ENCODE measurements around the gene NR2E1.
A peak's percentile ranks its signal among the peaks of the same experiment; 100 is the strongest.

Gene NR2E1

DNA sequence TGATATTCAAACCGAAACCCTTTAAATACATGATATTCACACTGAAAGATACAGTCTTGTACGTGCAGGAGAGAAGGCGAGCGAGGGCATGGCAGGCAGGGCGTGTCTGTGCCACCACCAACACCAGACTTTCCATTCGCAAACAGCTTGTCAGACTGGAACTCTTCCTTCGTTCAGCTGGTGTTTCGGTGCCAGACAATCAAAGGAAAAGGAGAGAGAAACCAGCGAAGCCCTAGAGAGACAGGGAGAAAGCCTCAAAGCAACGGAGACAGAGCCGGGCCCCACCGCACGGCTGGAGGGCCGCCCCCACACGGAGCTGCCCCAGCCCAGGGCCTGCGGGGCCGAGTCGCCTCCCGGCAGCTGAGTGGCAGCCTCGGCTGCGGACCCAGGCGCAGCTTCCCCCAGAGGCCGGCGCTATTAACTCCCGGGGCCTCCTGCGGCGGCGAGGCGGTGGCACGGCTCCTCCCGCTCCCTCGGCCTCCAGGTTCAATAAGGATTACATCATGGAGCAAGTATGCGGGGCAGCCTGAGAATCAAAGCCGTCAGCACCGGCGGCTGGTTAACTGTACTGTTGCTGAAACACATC lies 32.1 kb upstream of the NR2E1 start:
- Histone ChIP-seq H3K9me3 (no peaks in the 10 kb centered on the region), H3K36me3 (no peaks in the 10 kb centered on the region), H3K4me3 (peak overlapping the region; percentile 45 to 56), H3K27ac (peak overlapping the region; percentile 55 to 61), H3K4me1 (peaks cover 0 to 11% (median 9%) of the 10 kb centered on the region in 4 donors), H3K27me3 (peaks cover 0 to 7% of the 10 kb centered on the region in 2 donors)
- intact Hi-C loops (cut with DNase I; ENCODE audit: low total_unique reads): no loop called here
- TF ChIP-seq, protein P1, sequence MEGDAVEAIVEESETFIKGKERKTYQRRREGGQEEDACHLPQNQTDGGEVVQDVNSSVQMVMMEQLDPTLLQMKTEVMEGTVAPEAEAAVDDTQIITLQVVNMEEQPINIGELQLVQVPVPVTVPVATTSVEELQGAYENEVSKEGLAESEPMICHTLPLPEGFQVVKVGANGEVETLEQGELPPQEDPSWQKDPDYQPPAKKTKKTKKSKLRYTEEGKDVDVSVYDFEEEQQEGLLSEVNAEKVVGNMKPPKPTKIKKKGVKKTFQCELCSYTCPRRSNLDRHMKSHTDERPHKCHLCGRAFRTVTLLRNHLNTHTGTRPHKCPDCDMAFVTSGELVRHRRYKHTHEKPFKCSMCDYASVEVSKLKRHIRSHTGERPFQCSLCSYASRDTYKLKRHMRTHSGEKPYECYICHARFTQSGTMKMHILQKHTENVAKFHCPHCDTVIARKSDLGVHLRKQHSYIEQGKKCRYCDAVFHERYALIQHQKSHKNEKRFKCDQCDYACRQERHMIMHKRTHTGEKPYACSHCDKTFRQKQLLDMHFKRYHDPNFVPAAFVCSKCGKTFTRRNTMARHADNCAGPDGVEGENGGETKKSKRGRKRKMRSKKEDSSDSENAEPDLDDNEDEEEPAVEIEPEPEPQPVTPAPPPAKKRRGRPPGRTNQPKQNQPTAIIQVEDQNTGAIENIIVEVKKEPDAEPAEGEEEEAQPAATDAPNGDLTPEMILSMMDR (IDR thresholded peaks at IDR 0.05): no peak
- DNase-seq: peak in 1 of 2 donors; percentile 25

DNA sequence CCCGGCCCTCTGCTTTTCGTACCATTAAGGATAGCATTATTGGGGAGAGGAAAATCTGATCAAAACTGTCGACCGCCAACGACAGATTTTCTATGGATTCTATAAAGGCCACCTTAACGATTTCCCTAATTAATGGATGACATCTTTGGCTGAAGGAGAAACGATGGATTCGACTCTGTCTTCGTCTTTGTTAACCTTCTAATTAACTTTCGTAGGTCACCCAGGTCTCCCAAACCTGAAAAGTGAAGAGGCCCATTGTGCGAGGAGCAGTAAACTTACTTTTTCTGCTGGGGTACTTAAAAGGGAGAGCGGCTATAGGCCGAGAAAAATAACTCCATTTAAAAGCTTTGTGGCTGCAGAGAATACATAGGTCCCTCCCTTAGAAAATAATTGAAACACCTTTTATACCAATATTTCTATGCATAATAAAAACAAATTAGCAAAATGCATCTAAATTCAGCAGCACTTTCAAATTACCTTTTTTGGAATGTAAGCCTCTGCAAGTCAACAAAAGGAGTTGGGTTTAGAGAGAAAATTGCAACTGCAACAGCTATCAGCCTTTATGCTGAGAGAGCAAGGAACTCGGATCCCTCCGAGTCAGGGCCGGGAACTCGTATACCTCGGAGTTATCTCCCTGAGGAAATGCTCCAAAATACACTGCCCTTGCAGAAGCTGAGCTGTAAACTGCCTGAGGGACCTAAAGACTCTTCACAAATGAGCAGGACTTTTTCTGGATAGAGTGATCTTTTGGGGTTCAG lies 31.4 kb upstream of the NR2E1 start:
- Histone ChIP-seq H3K4me3 (peak overlapping the region; percentile 45 to 56), H3K27ac (peak overlapping the region; percentile 55 to 61), H3K36me3 (no peaks in the 10 kb centered on the region), H3K27me3 (peaks cover 0 to 10% of the 10 kb centered on the region in 2 donors), H3K9me3 (no peaks in the 10 kb centered on the region), H3K4me1 (peaks cover 0 to 11% (median 9%) of the 10 kb centered on the region in 4 donors)
- intact Hi-C loops (cut with DNase I; ENCODE audit: low total_unique reads): no loop called here
- TF ChIP-seq, protein P1 (IDR thresholded peaks at IDR 0.05): no peak
- no peak for DNase-seq

DNA sequence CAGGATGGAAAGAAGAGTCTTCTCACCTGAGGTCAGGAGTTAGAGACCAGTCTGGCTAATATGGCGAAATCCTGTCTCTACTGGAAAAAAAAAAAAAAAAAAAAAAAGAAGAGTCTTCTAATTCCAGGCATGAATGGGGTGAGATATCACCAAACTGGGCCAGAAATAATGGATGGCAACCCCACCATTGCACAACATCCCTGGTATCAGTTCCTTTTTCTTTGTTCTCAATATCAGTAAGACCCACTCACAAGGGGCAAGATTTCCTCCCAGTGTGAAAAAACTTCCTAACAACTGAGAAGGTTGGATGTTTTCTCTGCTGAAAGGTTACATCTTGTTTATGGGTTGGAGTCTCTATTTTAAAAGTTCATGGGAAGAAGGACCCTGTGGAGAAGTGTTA lies 23.6 kb upstream of the NR2E1 start:
- peaks cover 0 to 22% of the 10 kb centered on the region in 2 donors for H3K27me3 ChIP-seq
- intact Hi-C loops (cut with DNase I; ENCODE audit: low total_unique reads): no loop called here
- DNase-seq: no peak
- no peaks in the 10 kb centered on the region for H3K36me3 ChIP-seq
- no peaks in the 10 kb centered on the region for H3K9me3 ChIP-seq
- H3K4me1 ChIP-seq: no peaks in the 10 kb centered on the region
- no peak overlapping the region for H3K4me3 ChIP-seq
- no peak overlapping the region for H3K27ac ChIP-seq
- TF ChIP-seq, protein P1 (IDR thresholded peaks at IDR 0.05): no peak

DNA sequence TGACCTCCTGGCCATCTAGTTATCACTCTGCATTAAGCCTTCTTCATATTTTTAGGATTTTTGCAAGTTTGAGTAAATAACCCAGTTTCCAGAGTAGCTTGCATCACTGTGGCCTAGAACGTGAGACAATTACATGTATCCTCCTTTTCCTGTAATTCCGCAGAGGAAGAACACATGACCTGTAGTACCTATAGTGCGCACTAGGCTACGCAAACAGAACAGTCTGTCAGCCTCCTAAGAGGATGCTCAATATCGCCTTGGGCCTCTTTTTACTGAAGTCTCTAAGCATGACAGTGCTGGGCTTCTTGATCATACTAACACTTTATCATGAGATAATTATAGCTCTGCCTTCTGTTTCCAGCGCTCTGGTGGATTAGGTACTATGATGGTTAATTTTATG lies 20.2 kb upstream of the NR2E1 start:
- Histone ChIP-seq H3K4me3 (no peak overlapping the region), H3K27ac (no peak overlapping the region)

DNA sequence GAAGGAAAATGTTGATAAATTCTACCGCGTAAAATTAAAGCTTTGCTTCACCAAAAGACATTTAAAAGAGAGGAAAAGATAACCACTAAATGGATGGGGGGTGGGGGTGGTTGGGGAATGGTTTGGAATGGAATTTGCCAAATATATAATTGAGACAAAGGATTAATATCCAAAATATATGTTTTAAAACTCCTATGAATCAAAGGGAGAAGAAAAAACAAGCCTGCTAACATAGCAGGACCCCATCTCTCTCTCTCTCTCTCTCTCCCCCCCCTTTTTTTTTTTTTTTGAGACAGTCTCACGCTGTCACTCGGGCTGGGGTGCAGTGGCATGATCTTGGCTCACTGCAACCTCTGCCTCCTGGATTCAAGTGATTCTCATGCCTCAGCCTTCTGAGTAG lies 13.4 kb upstream of the NR2E1 start:
- intact Hi-C loops (cut with DNase I; ENCODE audit: low total_unique reads): no loop called here
- Histone ChIP-seq H3K9me3 (peaks cover 0 to 5% (median 0%) of the 10 kb centered on the region in 3 donors), H3K27ac (no peak overlapping the region), H3K4me1 (peaks cover under 1 to 6% (median 4%) of the 10 kb centered on the region in 4 donors), H3K4me3 (no peak overlapping the region), H3K27me3 (peaks cover 3 to 66% of the 10 kb centered on the region in 2 donors), H3K36me3 (no peaks in the 10 kb centered on the region)
- DNase-seq: no peak
- TF ChIP-seq, protein P1 (IDR thresholded peaks at IDR 0.05): no peak

More for the DNA sequence above, 20.2 kb upstream of the NR2E1 start:
- TF ChIP-seq, protein P1 (IDR thresholded peaks at IDR 0.05): no peak
- intact Hi-C loops (cut with DNase I; ENCODE audit: low total_unique reads): no loop called here
- Histone ChIP-seq H3K4me1 (no peaks in the 10 kb centered on the region), H3K9me3 (peaks cover 0 to 5% (median 0%) of the 10 kb centered on the region in 3 donors), H3K27me3 (peaks cover 0 to 27% of the 10 kb centered on the region in 2 donors), H3K36me3 (no peaks in the 10 kb centered on the region)
- DNase-seq: no peak

All from tibial artery (tissue), 4 donors.